Naive thymus-derived CD8-positive, alpha-beta T cell (primary cell): Measurements from ENCODE around the gene SIGLEC14. TPM values are rescaled to one million over a fixed set of nuclear protein-coding genes. Genes with fewer than 3 reads are reported as not detected.
"Not testable (repeated sequence)": the region's sequence is repeated elsewhere in the genome, so short reads cannot be mapped to it uniquely, and the experiment has no call there.

Experiments used
- ATAC-seq, 2 donors: fragments of 150-1000 bp; cut with Tn5 transposase in 1 of 2; sonication (Bioruptor Pico), chemical (Tn5 transposase) in 1 of 2; 1 replicate in 1 of 2; 2 replicates in 1 of 2; pipeline ENCODE4 v1.10.0; 2021; ENCODE audit warnings: mild to moderate bottlenecking in 2 of 2, moderate library complexity in 2 of 2
- POLR2A ChIA-PET: fragments of 350-600 bp; sonication (Branson Sonifier 250); formaldehyde crosslinking; loops from one replicate; lab custom pipeline; 2021; ENCODE audit warnings: antibody characterized with exemption; lab: Charles Lee
- DNase-seq, 10 donors: peaks; one replicate each; pipeline versions ENCODE4 v3.0.0 to v3.0.0-alpha.2; 2020 to 2022
- H3K27ac Mint-ChIP-seq, 10 donors: one replicate each; pipeline ENCODE4 v1.8.0; 2020 to 2022; ENCODE audit warnings: mild to moderate bottlenecking in 10 of 10, mixed read lengths in 10 of 10, moderate library complexity in 4 of 10, inconsistent platforms in 1 of 10
- H3K27me3 Mint-ChIP-seq, 5 donors: one replicate each; pipeline ENCODE4 v1.8.0; 2021 to 2022; ENCODE audit warnings: mixed read lengths in 5 of 5
- H3K36me3 Mint-ChIP-seq, 3 donors: one replicate each; pipeline ENCODE4 v1.8.0; 2020 to 2022; ENCODE audit warnings: mixed read lengths in 3 of 3, mild to moderate bottlenecking in 2 of 3, inconsistent platforms in 1 of 3
- H3K4me1 Mint-ChIP-seq, 4 donors: one replicate each; pipeline ENCODE4 v1.8.0; 2021 to 2022; ENCODE audit warnings: mixed read lengths in 4 of 4
- H3K4me3 Mint-ChIP-seq, 10 donors: one replicate each; pipeline ENCODE4 v1.8.0; 2020 to 2022; ENCODE audit warnings: mild to moderate bottlenecking in 10 of 10, mixed read lengths in 10 of 10, moderate library complexity in 6 of 10, inconsistent platforms in 1 of 10
- H3K9me3 Mint-ChIP-seq, 9 donors: one replicate each; pipeline ENCODE4 v1.8.0; 2020 to 2022; ENCODE audit warnings: mixed read lengths in 9 of 9, mild to moderate bottlenecking in 3 of 9, inconsistent platforms in 1 of 9, moderate library complexity in 1 of 9
- polyA plus RNA-seq, 3 donors: library from polyadenylated mRNA; unstranded; fragments of 300-500 nt; fragmentation: Illumina TruSeq; gene quantifications; one replicate each; pipeline ENCODE4 v1.2.3, GENCODE V29; 2021
- total RNA-seq, 8 experiments: library from RNA in 2 of 8; stranded (reverse) in 2 of 8; gene quantifications; one replicate each; pipeline ENCODE4 v1.2.3 and lab custom pipeline; 2021 to 2026

SIGLEC14 gene
- total RNA-seq (under 1 TPM; 0.33 to 0.83 TPM), polyA plus RNA-seq (under 1 TPM in 1 of 3 donors, not detected in 2; 0.07 TPM), total RNA-seq (lab: John Stamatoyannopoulos, UW) (0 to 0.08 (median 0) reads per million in 6 experiments)

DNA sequence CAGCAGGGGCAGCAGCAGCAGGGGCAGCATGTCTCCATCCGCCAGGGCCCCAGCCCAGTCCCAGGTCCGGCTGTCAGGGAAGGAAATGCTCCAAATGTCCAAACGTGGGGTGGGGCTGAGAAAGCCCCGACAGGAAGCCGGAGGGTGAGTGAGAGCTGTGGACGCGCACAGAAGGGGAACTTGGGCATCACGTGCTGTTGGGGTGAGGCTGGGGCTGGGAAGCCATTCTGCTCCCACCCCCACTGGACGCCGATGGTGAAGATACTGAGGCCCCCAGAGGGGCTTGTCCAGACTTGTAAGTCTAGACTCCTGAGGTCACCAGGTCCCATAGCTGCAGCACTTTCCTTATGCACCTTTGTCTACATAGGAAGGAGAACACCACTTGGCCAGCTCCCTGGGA, at the start of gene SIGLEC14:
TSS of gene SIGLEC14 (minus strand) at position 96 of the 400 bp plus-strand sequence. CDS start at position 30, 66 bp downstream.
- H3K36me3 Mint-ChIP-seq, H3K27ac Mint-ChIP-seq, H3K9me3 Mint-ChIP-seq, DNase-seq, ATAC-seq, POLR2A ChIA-PET: not testable (repeated sequence)
- H3K27me3 Mint-ChIP-seq: peaks cover 17 to 55% (median 36%) of the 10 kb centered on the region in 5 donors
- peaks cover 0 to 14% (median 3%) of the 10 kb centered on the region in 4 donors for H3K4me1 Mint-ChIP-seq
- H3K4me3 Mint-ChIP-seq: peak within 1 kb of the TSS in 1 of 10 donors; percentile 19

GRCh38 chr19:51695702-51696315, 49.2 kb upstream of the SIGLEC14 start:
- H3K4me3 Mint-ChIP-seq: no peak overlapping the region
- POLR2A ChIA-PET: interaction anchor here (1.5 kb wide), 1 partner anchor 8 kb away, joined by 6 read pairs; no protein-coding TSS in a partner anchor
- peaks cover 0 to 2% (median 0%) of the 10 kb centered on the region in 9 donors for H3K9me3 Mint-ChIP-seq
- ATAC-seq (no peak), DNase-seq (no peak)
- no peaks in the 10 kb centered on the region for H3K36me3 Mint-ChIP-seq
- H3K27me3 Mint-ChIP-seq: peaks cover 0 to 2% (median 0%) of the 10 kb centered on the region in 5 donors
- peaks cover 5 to 14% (median 7%) of the 10 kb centered on the region in 4 donors for H3K4me1 Mint-ChIP-seq
- peak overlapping the region in 1 of 10 donors; percentile 28 for H3K27ac Mint-ChIP-seq

GRCh38 chr19:51695088-51695487, 48.5 kb upstream of the SIGLEC14 start:
- Mint-ChIP-seq H3K4me3 (no peak overlapping the region), H3K36me3 (no peaks in the 10 kb centered on the region), H3K27ac (peak overlapping the region in 1 of 10 donors; percentile 27), H3K9me3 (peaks cover 0 to 2% (median 0%) of the 10 kb centered on the region in 9 donors), H3K27me3 (peaks cover 0 to 2% (median 0%) of the 10 kb centered on the region in 5 donors), H3K4me1 (peaks cover 8 to 18% (median 11%) of the 10 kb centered on the region in 4 donors)
- POLR2A ChIA-PET: interaction anchor here (1.5 kb wide), 1 partner anchor 9 kb away, joined by 6 read pairs; no protein-coding TSS in a partner anchor
- DNase-seq: no peak
- no peak for ATAC-seq

DNA sequence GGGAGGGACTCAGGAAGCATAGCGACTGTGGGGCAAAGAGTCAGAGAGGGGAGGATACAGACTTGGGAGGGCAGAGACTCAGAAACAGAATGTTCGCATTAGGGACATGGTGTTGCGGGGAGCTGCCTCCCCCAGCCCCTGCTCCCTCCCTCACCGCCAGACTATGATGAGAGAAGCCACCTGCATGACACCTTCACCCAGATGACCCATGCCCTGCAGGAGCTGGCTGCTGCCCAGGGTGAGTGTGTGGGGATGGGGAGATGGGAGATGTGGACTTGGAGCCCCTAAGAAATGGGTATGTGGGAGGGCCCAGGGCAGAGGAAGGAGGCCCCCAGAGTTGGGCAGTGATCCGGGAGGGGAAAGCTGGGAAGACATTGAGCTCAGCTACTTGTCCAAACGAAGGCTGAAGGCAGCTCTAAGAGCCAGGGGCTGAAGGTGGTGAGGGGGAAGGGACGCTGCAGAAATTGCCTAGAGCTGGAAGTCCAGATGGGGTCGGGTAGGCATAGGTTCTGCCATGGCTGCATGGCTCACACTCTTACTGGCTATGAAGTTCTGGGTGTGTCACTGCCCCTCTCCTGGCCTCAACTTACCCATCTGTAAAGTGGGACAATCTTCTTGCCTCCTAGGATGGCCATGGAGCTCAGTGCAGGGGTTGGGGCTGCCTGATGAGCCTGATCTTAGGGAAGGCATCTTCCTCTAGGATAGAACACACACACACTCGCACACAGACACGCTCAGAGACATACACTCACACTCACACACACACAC, 47.9 kb upstream of the SIGLEC14 start:
- Mint-ChIP-seq H3K4me3 (peak overlapping the region in 1 of 10 donors; percentile 8), H3K4me1 (peaks cover 8 to 24% (median 14%) of the 10 kb centered on the region in 4 donors), H3K36me3 (no peaks in the 10 kb centered on the region), H3K9me3 (peaks cover 0 to 2% (median 0%) of the 10 kb centered on the region in 9 donors), H3K27me3 (peaks cover 0 to 6% (median 0%) of the 10 kb centered on the region in 5 donors), H3K27ac (peak overlapping the region in 3 of 10 donors; percentile 21 to 75 (median 27))
- DNase-seq (no peak), ATAC-seq (no peak)
- POLR2A ChIA-PET: interaction anchor here (0.5 to 1.5 kb wide), 2 partner anchors 9 to 20 kb away, joined by 4 to 6 read pairs; no protein-coding TSS in a partner anchor

- ATAC-seq (no peak), DNase-seq (no peak)
- Mint-ChIP-seq H3K27ac (peak overlapping the region in 4 of 10 donors; percentile 21 to 75 (median 50)), H3K4me3 (no peak overlapping the region), H3K9me3 (peaks cover 0 to 2% (median 0%) of the 10 kb centered on the region in 9 donors), H3K36me3 (no peaks in the 10 kb centered on the region), H3K4me1 (peaks cover 8 to 26% (median 14%) of the 10 kb centered on the region in 4 donors), H3K27me3 (peaks cover 0 to 6% (median 0%) of the 10 kb centered on the region in 5 donors)
- POLR2A ChIA-PET: interaction anchor here (0.5 kb wide), 1 partner anchor 21 kb away, joined by 4 read pairs; no protein-coding TSS in a partner anchor
Measured at GRCh38 chr19:51693819-51694218, 47.2 kb upstream of the SIGLEC14 start.

- Mint-ChIP-seq H3K4me3 (peak within 1 kb of the TSS in 4 of 10 donors; percentile 24 to 59 (median 42)), H3K27ac (peak within 1 kb of the TSS in 6 of 10 donors; percentile 19 to 76 (median 50)), H3K27me3 (peaks cover 0 to 11% (median 5%) of the 10 kb centered on the region in 5 donors), H3K9me3 (peaks cover 0 to 4% (median 0%) of the 10 kb centered on the region in 9 donors), H3K4me1 (peaks cover 14 to 32% (median 19%) of the 10 kb centered on the region in 4 donors), H3K36me3 (no peaks in the 10 kb centered on the region)
- POLR2A ChIA-PET: no interaction called here
- ATAC-seq (no peak), DNase-seq (no peak)
Measured at GRCh38 chr19:51693260-51693659, 46.6 kb upstream of the SIGLEC14 start, which contains the start of gene SPACA6. Gene SPACA6 (plus strand): TSS chr19:51693330. CDS start chr19:51693527, 197 bp downstream.

- Mint-ChIP-seq H3K9me3 (peaks cover 0 to 4% (median 0%) of the 10 kb centered on the region in 9 donors), H3K36me3 (no peaks in the 10 kb centered on the region), H3K4me1 (peaks cover 14 to 37% (median 23%) of the 10 kb centered on the region in 4 donors), H3K4me3 (no peak overlapping the region), H3K27me3 (peaks cover 0 to 19% (median 11%) of the 10 kb centered on the region in 5 donors), H3K27ac (peak overlapping the region in 4 of 10 donors; percentile 9 to 69 (median 34))
- POLR2A ChIA-PET: no interaction called here
- DNase-seq (no peak), ATAC-seq (no peak)
Measured at GRCh38 chr19:51692468-51692867, 45.8 kb upstream of the SIGLEC14 start.

DNA sequence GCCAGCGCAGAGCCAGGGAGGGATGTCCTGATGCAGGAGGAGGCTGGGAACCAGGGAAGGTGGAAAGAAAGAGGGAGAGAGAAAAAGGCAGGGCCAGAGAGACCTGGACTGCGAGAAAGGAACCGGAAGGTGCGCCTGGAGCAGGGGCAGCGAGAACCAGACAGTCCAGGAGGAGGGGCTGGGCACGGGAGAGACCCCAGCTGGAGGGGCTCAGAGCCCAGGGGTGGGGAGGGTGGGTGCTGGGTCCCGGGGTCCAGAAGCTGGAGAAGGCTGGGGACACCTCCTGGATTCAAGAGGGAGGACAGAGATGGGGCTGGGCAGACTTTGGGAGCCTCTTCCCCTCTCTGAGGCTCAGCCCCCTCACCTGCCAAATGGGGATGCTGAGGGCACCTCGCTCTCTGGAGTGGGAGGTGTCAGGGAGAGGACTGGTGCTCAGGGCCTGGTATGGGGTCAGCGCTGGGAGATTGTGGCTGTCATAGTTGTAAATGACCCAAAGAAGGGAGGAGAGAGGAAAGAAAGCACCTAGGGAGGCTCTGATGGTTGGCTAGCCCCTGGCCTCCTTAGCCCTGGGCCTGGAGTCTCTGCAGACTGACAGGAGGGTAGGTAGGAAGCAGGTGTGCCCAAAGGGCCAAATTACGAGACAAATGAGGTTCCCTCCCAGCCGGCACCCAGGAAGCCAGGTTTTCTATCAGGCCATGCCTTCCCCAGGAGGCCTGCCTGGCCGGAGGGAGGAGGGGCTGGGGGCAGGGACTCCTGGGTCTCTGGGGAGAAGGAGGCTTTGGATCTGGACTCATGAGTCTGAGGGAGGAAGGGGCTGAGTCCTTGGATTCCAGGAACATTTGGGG, 45.2 kb upstream of the SIGLEC14 start:
- no peak for DNase-seq

GRCh38 chr19:51691074-51691583, 44.5 kb upstream of the SIGLEC14 start:
- Mint-ChIP-seq H3K4me3 (peak overlapping the region; percentile 47 to 90 (median 72)), H3K4me1 (peaks cover 14 to 37% (median 23%) of the 10 kb centered on the region in 4 donors), H3K27me3 (peaks cover 0 to 22% (median 13%) of the 10 kb centered on the region in 5 donors), H3K9me3 (peaks cover 0 to 8% (median 0%) of the 10 kb centered on the region in 9 donors), H3K27ac (peak overlapping the region in 8 of 10 donors; percentile 41 to 95 (median 69)), H3K36me3 (peaks cover 0 to 3% (median 0%) of the 10 kb centered on the region in 3 donors)
- POLR2A ChIA-PET: interaction anchor here (0.5 to 2.3 kb wide), 3 partner anchors 12 to 1153 kb away, joined by 3 to 16 read pairs (median 3); no protein-coding TSS in a partner anchor
- ATAC-seq (no peak), DNase-seq (no peak)

More for the DNA sequence above, 45.2 kb upstream of the SIGLEC14 start:
- ATAC-seq: no peak
- Mint-ChIP-seq H3K4me3 (peak overlapping the region; percentile 33 to 90 (median 72)), H3K27me3 (peaks cover 0 to 22% (median 13%) of the 10 kb centered on the region in 5 donors), H3K27ac (peak overlapping the region in 7 of 10 donors; percentile 9 to 95 (median 73)), H3K4me1 (peaks cover 14 to 37% (median 23%) of the 10 kb centered on the region in 4 donors), H3K36me3 (peaks cover 0 to under 1% (median 0%) of the 10 kb centered on the region in 3 donors), H3K9me3 (peaks cover 0 to 3% (median 0%) of the 10 kb centered on the region in 9 donors)
- POLR2A ChIA-PET: interaction anchor here (0.5 to 2.3 kb wide), 2 partner anchors 12 to 1152 kb away, joined by 3 to 16 read pairs; no protein-coding TSS in a partner anchor

DNA sequence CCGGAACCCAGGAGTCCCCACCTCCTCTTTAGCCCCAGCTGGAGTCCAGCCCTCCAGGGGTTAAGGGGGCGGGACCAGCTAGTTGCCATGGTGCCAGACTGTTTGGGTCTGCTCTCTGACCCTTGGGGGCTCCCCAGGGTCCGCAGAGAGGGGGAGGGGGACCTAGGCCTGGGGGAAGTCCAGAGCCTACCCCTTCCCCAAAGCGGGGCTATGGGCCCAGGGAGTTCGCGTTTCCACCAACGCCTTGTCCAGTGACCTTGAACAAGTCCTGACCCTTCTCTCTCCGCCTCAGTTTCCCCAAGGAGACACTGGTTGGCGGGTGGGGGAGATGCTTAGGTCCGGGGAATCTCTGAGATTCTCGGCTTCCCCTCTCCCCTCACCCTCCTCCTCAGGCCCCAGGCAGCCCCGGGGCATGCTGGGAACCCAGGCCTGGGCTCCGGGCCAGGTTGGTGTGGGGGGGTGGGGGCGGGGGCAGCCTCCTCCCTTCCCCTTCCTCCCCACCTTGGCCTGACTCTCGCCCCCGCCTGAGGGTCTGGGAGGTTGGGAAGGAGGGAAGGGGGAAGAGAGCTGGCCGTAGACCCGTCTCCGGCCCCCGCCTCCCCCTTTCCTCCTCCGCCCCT, 43.9 kb upstream of the SIGLEC14 start:
- Mint-ChIP-seq H3K27ac (peak overlapping the region in 9 of 10 donors; percentile 13 to 96 (median 86)), H3K4me1 (peaks cover 14 to 37% (median 23%) of the 10 kb centered on the region in 4 donors), H3K4me3 (peak overlapping the region; percentile 72 to 93 (median 82)), H3K27me3 (peaks cover 0 to 22% (median 13%) of the 10 kb centered on the region in 5 donors), H3K9me3 (peaks cover 0 to 13% (median 1%) of the 10 kb centered on the region in 9 donors), H3K36me3 (peaks cover 0 to 6% (median 0%) of the 10 kb centered on the region in 3 donors)
- DNase-seq: peak in 9 of 10 donors; percentile 25 to 81 (median 50)
- POLR2A ChIA-PET: interaction anchor here (0.6 to 2.3 kb wide), 2 partner anchors 13 to 33 kb away, joined by 3 to 16 read pairs; no protein-coding TSS in a partner anchor
- ATAC-seq: peak; percentile 81 to 87
